GM23338 (cell line): ENCODE data around the gene JTB. TPM values are rescaled to one million over a fixed set of nuclear protein-coding genes. Genes with fewer than 3 reads are reported as not detected.
A peak's percentile ranks its signal among the peaks of the same experiment; 100 is the strongest.

Source experiments
- ATAC-seq: fragments of 200-7000 bp; cut with Tn5 transposase; 3 replicates; pipeline ENCODE4 v1.9.1; 2020
- DNase-seq: peaks from one replicate; pipeline ENCODE4 v3.0.0-alpha.2; 2015; ENCODE audit warnings: low spot score
- H2AFZ ChIP-seq: fragments of 200-600 bp; sonication (generic); 2 replicates; pipeline ENCODE4 v1.8.0; 2016; ENCODE audit warnings: antibody characterized with exemption, mild to moderate bottlenecking, moderate library complexity
- H3F3A ChIP-seq: fragments of 200-600 bp; sonication (generic); replicated peaks from 2 replicates; pipeline ENCODE4 v1.8.0; 2017; ENCODE audit warnings: antibody characterized with exemption, mixed run types, low read depth
- H3K27ac ChIP-seq: fragments of 200-600 bp; sonication (generic); 2 replicates; pipeline ENCODE4 v1.6.1; 2016; ENCODE audit warnings: low read depth
- H3K27me3 ChIP-seq: fragments of 200-600 bp; sonication (generic); 2 replicates; pipeline ENCODE4 v1.8.0; 2016; ENCODE audit warnings: mild to moderate bottlenecking, mixed run types, moderate library complexity; ENCODE audit not compliant: insufficient read depth
- H3K36me3 ChIP-seq: fragments of 200-600 bp; sonication (generic); 2 replicates; pipeline ENCODE4 v1.8.0; 2016; ENCODE audit warnings: mild to moderate bottlenecking; ENCODE audit not compliant: insufficient read depth
- H3K4me1 ChIP-seq: fragments of 200-600 bp; sonication (generic); 2 replicates; pipeline ENCODE4 v1.8.0; 2016; ENCODE audit warnings: mild to moderate bottlenecking, moderate library complexity; ENCODE audit not compliant: insufficient read depth
- H3K4me2 ChIP-seq: fragments of 200-600 bp; sonication (generic); 2 replicates; pipeline ENCODE4 v1.7.1; 2017; ENCODE audit warnings: mixed run types
- H3K4me3 ChIP-seq: fragments of 200-600 bp; sonication (generic); 2 replicates; pipeline ENCODE4 v1.6.1; 2016; ENCODE audit warnings: mixed run types
- H3K79me2 ChIP-seq: fragments of 200-600 bp; sonication (generic); replicated peaks from 2 replicates; pipeline ENCODE4 v1.8.0; 2017; ENCODE audit warnings: mild to moderate bottlenecking; ENCODE audit not compliant: insufficient read depth
- H3K9me2 ChIP-seq: fragments of 200-600 bp; sonication (generic); 2 replicates; pipeline ENCODE4 v1.8.0; 2017; ENCODE audit not compliant: insufficient read depth
- H4K20me1 ChIP-seq: fragments of 200-600 bp; sonication (generic); replicated peaks from 2 replicates; pipeline ENCODE4 v1.8.0; 2017; ENCODE audit warnings: mild to moderate bottlenecking; ENCODE audit not compliant: insufficient read depth
- H3K27ac Mint-ChIP-seq: 2 replicates; pipeline ENCODE4 v1.8.0; 2020; ENCODE audit warnings: inconsistent platforms, mild to moderate bottlenecking, moderate library complexity, mixed read lengths
- H3K27me3 Mint-ChIP-seq: 3 replicates; pipeline ENCODE4 v1.8.0; 2022; ENCODE audit warnings: low read depth, mild to moderate bottlenecking, moderate library complexity, mixed read lengths, inconsistent platforms; ENCODE audit not compliant: insufficient read depth, poor library complexity
- H3K36me3 Mint-ChIP-seq: 3 replicates; pipeline ENCODE4 v1.8.0; 2021; ENCODE audit warnings: low read depth, mild to moderate bottlenecking, inconsistent platforms, moderate library complexity, mixed read lengths
- H3K4me1 Mint-ChIP-seq: 3 replicates; pipeline ENCODE4 v1.8.0; 2020; ENCODE audit warnings: mild to moderate bottlenecking, inconsistent platforms, mixed read lengths
- H3K4me3 Mint-ChIP-seq: 3 replicates; pipeline ENCODE4 v1.8.0; 2021; ENCODE audit warnings: moderate library complexity, mild to moderate bottlenecking, inconsistent platforms, mixed read lengths
- H3K9me3 Mint-ChIP-seq: 3 replicates; pipeline ENCODE4 v1.8.0; 2020; ENCODE audit warnings: moderate library complexity, mild to moderate bottlenecking, inconsistent platforms, mixed read lengths
- CREB1 ChIP-seq: fragments of 250-450 bp; sonication (Bioruptor Pico); IDR thresholded peaks from 2 replicates; pipeline ENCODE4 v1.5.0; 2020; ENCODE audit warnings: low read depth, mild to moderate bottlenecking, moderate library complexity
- CTCF ChIP-seq, 2 experiments: fragments of 200-600 bp in 1 of 2; sonication (generic) in 1 of 2; conservative IDR thresholded peaks; 2 replicates each; pipeline versions ENCODE4 v1.5.1 to v1.6.1; 2016 to 2017; ENCODE audit warnings: antibody characterized with exemption in 2 of 2, low read depth in 2 of 2, mild to moderate bottlenecking in 2 of 2, moderate library complexity in 1 of 2
- ETS1 ChIP-seq: IDR thresholded peaks from 2 replicates; pipeline ENCODE4 v1.6.1; 2016; ENCODE audit warnings: antibody characterized with exemption
- EZH2 ChIP-seq: fragments of 200-600 bp; sonication (generic); IDR thresholded peaks from one replicate; pipeline ENCODE4 v1.8.0; 2017; ENCODE audit warnings: antibody characterized with exemption, mild to moderate bottlenecking, low read depth; ENCODE audit not compliant: unreplicated experiment
- EZH2phosphoT487 ChIP-seq: fragments of 200-600 bp; sonication (generic); IDR thresholded peaks from one replicate; pipeline ENCODE4 v1.8.1; 2018; ENCODE audit warnings: antibody characterized with exemption; ENCODE audit not compliant: unreplicated experiment
- JUNB ChIP-seq: IDR thresholded peaks from one replicate; pipeline ENCODE4 v1.6.1; 2016; ENCODE audit warnings: antibody characterized with exemption; ENCODE audit not compliant: unreplicated experiment
- NANOG ChIP-seq: IDR thresholded peaks from 2 replicates; pipeline ENCODE4 v1.6.1; 2016; ENCODE audit warnings: antibody characterized with exemption, borderline replicate concordance
- POLR2AphosphoS5 ChIP-seq: IDR thresholded peaks from 2 replicates; pipeline ENCODE4 v1.6.1; 2016; ENCODE audit warnings: antibody characterized with exemption, low read depth
- REST ChIP-seq: IDR thresholded peaks from one replicate; pipeline ENCODE4 v1.6.1; 2018; ENCODE audit warnings: antibody characterized with exemption; ENCODE audit not compliant: unreplicated experiment
- STAT1 ChIP-seq: IDR thresholded peaks from one replicate; pipeline ENCODE4 v1.6.1; 2016; ENCODE audit warnings: antibody characterized with exemption; ENCODE audit not compliant: unreplicated experiment
- ZNF114 ChIP-seq: fragments of 250-450 bp; sonication (Bioruptor Pico); IDR thresholded peaks from 2 replicates; pipeline ENCODE4 v1.5.0; 2020; ENCODE audit warnings: mild to moderate bottlenecking, moderate library complexity
- ZNF331 ChIP-seq: fragments of 250-450 bp; sonication (Bioruptor Pico); IDR thresholded peaks from 2 replicates; pipeline ENCODE4 v1.5.0; 2020; ENCODE audit warnings: low read depth, mild to moderate bottlenecking, moderate library complexity
- polyA plus RNA-seq: library from polyadenylated mRNA; unstranded; fragments of >200 nt; fragmentation: Nextera tagmentation; extraction: Ambion mirVana; gene quantifications from 2 replicates; pipeline ENCODE4 v1.2.1, GENCODE V29; 2016
- total RNA-seq: library from RNA; depleted of rRNA; stranded (reverse); fragments of >200 nt; shearing (Covaris generic); gene quantifications from 2 replicates; pipeline ENCODE4 v1.2.3, GENCODE V29; 2014
- TF ChIP-seq, protein P1 (sequence below): fragments of 250-450 bp; sonication (Bioruptor Pico); IDR thresholded peaks from 2 replicates; pipeline ENCODE4 v1.5.0; 2020; ENCODE audit warnings: mild to moderate bottlenecking, moderate library complexity

Gene JTB
- total and polyA plus RNA-seq, 2 experiments from 2014 or later: 140 to 208 TPM

DNA sequence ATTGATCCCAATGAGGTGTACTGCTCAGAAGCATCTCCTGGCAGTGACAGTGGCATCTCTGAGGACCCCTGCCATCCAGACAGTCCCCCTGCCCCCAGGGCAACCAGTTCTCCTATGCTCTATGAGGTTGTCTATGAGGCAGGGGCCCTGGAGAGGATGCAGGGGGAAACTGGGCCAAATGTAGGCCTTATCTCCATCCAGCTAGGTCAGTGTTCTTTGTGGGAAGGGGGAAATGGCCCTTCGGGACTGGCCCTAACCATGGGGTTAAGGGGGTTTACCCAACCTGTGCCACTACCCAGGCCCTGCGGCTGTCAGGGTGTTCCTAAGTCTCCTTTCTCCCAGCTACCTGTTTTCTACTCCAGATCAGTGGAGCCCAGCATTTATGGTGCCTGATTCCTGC lies 8.5 kb downstream of the JTB start:
- ATAC-seq: no peak
- no peaks in the 10 kb centered on the region; the same call in 1 of the 2 replicates for H4K20me1 ChIP-seq
- H3K4me3 Mint-ChIP-seq: peak overlapping the region; percentile 81
- H3F3A ChIP-seq: peaks cover 28% of the 10 kb centered on the region; the same call in 1 of the 2 replicates
- no peaks in the 10 kb centered on the region for H3K27me3 ChIP-seq
- H3K9me2 ChIP-seq: no peaks in the 10 kb centered on the region
- DNase-seq: no peak
- peaks cover under 1% of the 10 kb centered on the region; the same call in 1 of the 2 replicates for H3K36me3 ChIP-seq
- peaks cover 21% of the 10 kb centered on the region for H3K4me1 Mint-ChIP-seq
- H3K27ac Mint-ChIP-seq: no peak overlapping the region
- peak overlapping the region; percentile 76 for H3K4me2 ChIP-seq
- peaks cover 28% of the 10 kb centered on the region for H3K4me1 ChIP-seq
- H2AFZ ChIP-seq: no peak overlapping the region
- H3K27ac ChIP-seq: no peak overlapping the region
- peaks cover 26% of the 10 kb centered on the region for H3K79me2 ChIP-seq
- H3K9me3 Mint-ChIP-seq: peaks cover 4% of the 10 kb centered on the region; the same call in 1 of the 3 replicates
- peaks cover 18% of the 10 kb centered on the region for H3K27me3 Mint-ChIP-seq
- TF ChIP-seq EZH2 (no peak), REST (no peak), POLR2AphosphoS5 (no peak), EZH2phosphoT487 (no peak), NANOG (no peak), CTCF (conservative IDR thresholded peaks at IDR 0.05; ENCODE audit: low read depth in 2 of 2) (no peak), CREB1 (CRISPR knock-in tag) (no peak), ETS1 (no peak), JUNB (no peak), ZNF331 (CRISPR knock-in tag) (no peak), ZNF114 (CRISPR knock-in tag) (no peak), STAT1 (no peak)
- TF ChIP-seq, protein P1, sequence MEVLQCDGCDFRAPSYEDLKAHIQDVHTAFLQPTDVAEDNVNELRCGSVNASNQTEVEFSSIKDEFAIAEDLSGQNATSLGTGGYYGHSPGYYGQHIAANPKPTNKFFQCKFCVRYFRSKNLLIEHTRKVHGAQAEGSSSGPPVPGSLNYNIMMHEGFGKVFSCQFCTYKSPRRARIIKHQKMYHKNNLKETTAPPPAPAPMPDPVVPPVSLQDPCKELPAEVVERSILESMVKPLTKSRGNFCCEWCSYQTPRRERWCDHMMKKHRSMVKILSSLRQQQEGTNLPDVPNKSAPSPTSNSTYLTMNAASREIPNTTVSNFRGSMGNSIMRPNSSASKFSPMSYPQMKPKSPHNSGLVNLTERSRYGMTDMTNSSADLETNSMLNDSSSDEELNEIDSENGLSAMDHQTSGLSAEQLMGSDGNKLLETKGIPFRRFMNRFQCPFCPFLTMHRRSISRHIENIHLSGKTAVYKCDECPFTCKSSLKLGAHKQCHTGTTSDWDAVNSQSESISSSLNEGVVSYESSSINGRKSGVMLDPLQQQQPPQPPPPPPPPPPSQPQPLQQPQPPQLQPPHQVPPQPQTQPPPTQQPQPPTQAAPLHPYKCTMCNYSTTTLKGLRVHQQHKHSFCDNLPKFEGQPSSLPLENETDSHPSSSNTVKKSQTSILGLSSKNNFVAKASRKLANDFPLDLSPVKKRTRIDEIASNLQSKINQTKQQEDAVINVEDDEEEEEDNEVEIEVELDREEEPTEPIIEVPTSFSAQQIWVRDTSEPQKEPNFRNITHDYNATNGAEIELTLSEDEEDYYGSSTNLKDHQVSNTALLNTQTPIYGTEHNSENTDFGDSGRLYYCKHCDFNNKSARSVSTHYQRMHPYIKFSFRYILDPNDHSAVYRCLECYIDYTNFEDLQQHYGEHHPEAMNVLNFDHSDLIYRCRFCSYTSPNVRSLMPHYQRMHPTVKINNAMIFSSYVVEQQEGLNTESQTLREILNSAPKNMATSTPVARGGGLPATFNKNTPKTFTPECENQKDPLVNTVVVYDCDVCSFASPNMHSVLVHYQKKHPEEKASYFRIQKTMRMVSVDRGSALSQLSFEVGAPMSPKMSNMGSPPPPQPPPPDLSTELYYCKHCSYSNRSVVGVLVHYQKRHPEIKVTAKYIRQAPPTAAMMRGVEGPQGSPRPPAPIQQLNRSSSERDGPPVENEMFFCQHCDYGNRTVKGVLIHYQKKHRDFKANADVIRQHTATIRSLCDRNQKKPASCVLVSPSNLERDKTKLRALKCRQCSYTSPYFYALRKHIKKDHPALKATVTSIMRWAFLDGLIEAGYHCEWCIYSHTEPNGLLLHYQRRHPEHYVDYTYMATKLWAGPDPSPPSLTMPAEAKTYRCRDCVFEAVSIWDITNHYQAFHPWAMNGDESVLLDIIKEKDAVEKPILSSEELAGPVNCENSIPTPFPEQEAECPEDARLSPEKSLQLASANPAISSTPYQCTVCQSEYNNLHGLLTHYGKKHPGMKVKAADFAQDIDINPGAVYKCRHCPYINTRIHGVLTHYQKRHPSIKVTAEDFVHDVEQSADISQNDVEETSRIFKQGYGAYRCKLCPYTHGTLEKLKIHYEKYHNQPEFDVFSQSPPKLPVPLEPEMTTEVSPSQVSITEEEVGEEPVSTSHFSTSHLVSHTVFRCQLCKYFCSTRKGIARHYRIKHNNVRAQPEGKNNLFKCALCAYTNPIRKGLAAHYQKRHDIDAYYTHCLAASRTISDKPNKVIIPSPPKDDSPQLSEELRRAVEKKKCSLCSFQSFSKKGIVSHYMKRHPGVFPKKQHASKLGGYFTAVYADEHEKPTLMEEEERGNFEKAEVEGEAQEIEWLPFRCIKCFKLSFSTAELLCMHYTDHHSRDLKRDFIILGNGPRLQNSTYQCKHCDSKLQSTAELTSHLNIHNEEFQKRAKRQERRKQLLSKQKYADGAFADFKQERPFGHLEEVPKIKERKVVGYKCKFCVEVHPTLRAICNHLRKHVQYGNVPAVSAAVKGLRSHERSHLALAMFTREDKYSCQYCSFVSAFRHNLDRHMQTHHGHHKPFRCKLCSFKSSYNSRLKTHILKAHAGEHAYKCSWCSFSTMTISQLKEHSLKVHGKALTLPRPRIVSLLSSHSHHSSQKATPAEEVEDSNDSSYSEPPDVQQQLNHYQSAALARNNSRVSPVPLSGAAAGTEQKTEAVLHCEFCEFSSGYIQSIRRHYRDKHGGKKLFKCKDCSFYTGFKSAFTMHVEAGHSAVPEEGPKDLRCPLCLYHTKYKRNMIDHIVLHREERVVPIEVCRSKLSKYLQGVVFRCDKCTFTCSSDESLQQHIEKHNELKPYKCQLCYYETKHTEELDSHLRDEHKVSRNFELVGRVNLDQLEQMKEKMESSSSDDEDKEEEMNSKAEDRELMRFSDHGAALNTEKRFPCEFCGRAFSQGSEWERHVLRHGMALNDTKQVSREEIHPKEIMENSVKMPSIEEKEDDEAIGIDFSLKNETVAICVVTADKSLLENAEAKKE (CRISPR knock-in tag): no peak
- peaks cover 45% of the 10 kb centered on the region for H3K36me3 Mint-ChIP-seq
- H3K4me3 ChIP-seq: peak overlapping the region; percentile 62; the same call in 1 of the 2 replicates
